Activated naive CD4-positive, alpha-beta T cell treated with anti-CD3 and anti-CD28 coated beads for 36 hours (primary cell): ENCODE data around the gene DOCK9. TPM values are rescaled to one million over a fixed set of nuclear protein-coding genes. Genes with fewer than 3 reads are reported as not detected.

Experiments used
- CTCF ChIA-PET: fragments of 350-600 bp; sonication (Branson Sonifier 250); formaldehyde crosslinking; loops from one replicate; lab custom pipeline; 2021; ENCODE audit warnings: antibody characterized with exemption; lab: Charles Lee
- DNase-seq: peaks from one replicate; pipeline ENCODE4 v3.0.0-alpha.2; 2020
- H3K27ac Mint-ChIP-seq: one replicate; pipeline ENCODE4 v1.8.0; 2021; ENCODE audit warnings: mild to moderate bottlenecking, mixed read lengths
- H3K27me3 Mint-ChIP-seq: one replicate; pipeline ENCODE4 v1.8.0; 2021; ENCODE audit warnings: low read depth, mixed read lengths
- H3K36me3 Mint-ChIP-seq: one replicate; pipeline ENCODE4 v1.8.0; 2021; ENCODE audit warnings: low read depth, mixed read lengths
- H3K4me1 Mint-ChIP-seq: one replicate; pipeline ENCODE4 v1.8.0; 2021; ENCODE audit warnings: low read depth, mixed read lengths
- H3K4me3 Mint-ChIP-seq: one replicate; pipeline ENCODE4 v1.8.0; 2021; ENCODE audit warnings: mild to moderate bottlenecking, moderate library complexity, mixed read lengths
- H3K9me3 Mint-ChIP-seq: one replicate; pipeline ENCODE4 v1.8.0; 2021; ENCODE audit warnings: mixed read lengths
- intact Hi-C: fragments of 100-400 bp; cut with micrococcal nuclease; formaldehyde crosslinking; loops from one replicate; pipeline ENCODE4 v1.15.1; 2023
- total RNA-seq, 2 experiments: library from RNA; stranded (reverse); gene quantifications; one replicate each; pipeline ENCODE4 v1.2.3, GENCODE V29; 2021

Gene DOCK9
- total RNA-seq, 2 experiments from 2014 or later = 38.3 to 42.1 TPM

GRCh38 chr13:98839856-98840769 lies 137.8 kb downstream of the DOCK9 start:
- no peak overlapping the region for H3K27ac Mint-ChIP-seq
- H3K27me3 Mint-ChIP-seq = no peaks in the 10 kb centered on the region
- intact Hi-C loops = loop anchor here (1.0 to 5.0 kb wide), 2 partner anchors 193 to 427 kb away; no protein-coding TSS in a partner anchor

DNA sequence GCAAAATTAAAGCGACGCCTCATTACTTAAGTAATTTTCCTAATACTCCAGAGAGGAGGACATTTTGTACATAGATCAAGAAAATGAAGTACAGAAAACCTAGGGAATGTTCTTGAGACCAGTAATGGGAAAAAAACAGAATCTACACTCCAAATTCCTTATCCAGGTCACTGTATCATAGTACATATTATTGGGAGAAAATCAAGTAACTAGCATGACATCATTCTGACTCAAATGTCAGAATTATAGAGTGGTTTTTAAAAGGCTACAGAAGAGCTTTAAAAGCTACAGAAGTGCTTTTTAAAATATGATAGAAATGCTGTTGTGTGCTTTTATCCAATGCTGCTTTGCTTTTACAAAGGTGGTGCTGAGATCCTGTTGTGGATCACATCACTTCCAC lies 139.1 kb downstream of the DOCK9 start:
- intact Hi-C loops = no loop called here
- peaks cover 6% of the 10 kb centered on the region for H3K4me1 Mint-ChIP-seq
- H3K36me3 Mint-ChIP-seq = peaks cover 5% of the 10 kb centered on the region
- CTCF ChIA-PET = interaction anchor here (1.1 kb wide), 2 partner anchors 11 to 18 kb away, joined by 3 read pairs; no protein-coding TSS in a partner anchor
- H3K9me3 Mint-ChIP-seq = no peaks in the 10 kb centered on the region
- H3K27ac Mint-ChIP-seq = no peak overlapping the region
- DNase-seq = no peak
- no peaks in the 10 kb centered on the region for H3K27me3 Mint-ChIP-seq
- H3K4me3 Mint-ChIP-seq = no peak overlapping the region

More at GRCh38 chr13:98839856-98840769, 137.8 kb downstream of the DOCK9 start:
- Mint-ChIP-seq H3K4me3 (no peak overlapping the region), H3K9me3 (no peaks in the 10 kb centered on the region), H3K4me1 (peaks cover 6% of the 10 kb centered on the region), H3K36me3 (peaks cover 8% of the 10 kb centered on the region)
- CTCF ChIA-PET = interaction anchor here (0.6 to 1.4 kb wide), 19 partner anchors 8 to 626 kb away, joined by 3 to 12 read pairs (median 3); no protein-coding TSS in a partner anchor
- peak; percentile 58 for DNase-seq

GRCh38 chr13:98837896-98838295 lies 140.0 kb downstream of the DOCK9 start:
- Mint-ChIP-seq H3K4me1 (peaks cover 1% of the 10 kb centered on the region), H3K36me3 (peaks cover 7% of the 10 kb centered on the region), H3K27me3 (no peaks in the 10 kb centered on the region), H3K4me3 (no peak overlapping the region), H3K27ac (no peak overlapping the region), H3K9me3 (no peaks in the 10 kb centered on the region)
- CTCF ChIA-PET = interaction anchor here (0.9 to 1.1 kb wide), 4 partner anchors 9 to 58 kb away, joined by 3 to 4 read pairs (median 3); no protein-coding TSS in a partner anchor
- intact Hi-C loops = no loop called here
- DNase-seq = no peak

DNA sequence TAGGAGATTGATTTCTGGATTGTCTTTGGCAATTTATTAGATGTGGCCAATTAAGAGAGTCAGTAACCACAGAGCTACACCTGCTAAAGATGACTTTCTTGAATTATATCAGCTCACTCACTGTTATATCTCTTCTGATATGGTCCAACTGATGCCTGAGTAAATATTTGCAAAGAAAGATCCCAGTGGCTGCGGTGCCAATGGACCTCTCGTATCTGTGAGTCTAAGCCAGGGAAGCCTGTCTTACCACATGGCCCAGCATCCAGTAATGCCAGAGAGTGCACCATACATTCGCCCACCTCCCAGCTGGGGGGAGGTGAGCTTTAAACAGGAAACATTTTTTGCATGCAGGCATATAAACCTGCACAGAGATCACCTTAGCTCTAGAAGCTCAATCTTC lies 142.7 kb downstream of the DOCK9 start:
- DNase-seq = no peak
- CTCF ChIA-PET = interaction anchor here (0.5 to 1.3 kb wide), 5 partner anchors 9 to 983 kb away, joined by 3 read pairs; no protein-coding TSS in a partner anchor
- no peak overlapping the region for H3K4me3 Mint-ChIP-seq
- no peak overlapping the region for H3K27ac Mint-ChIP-seq
- no peaks in the 10 kb centered on the region for H3K27me3 Mint-ChIP-seq
- H3K9me3 Mint-ChIP-seq = no peaks in the 10 kb centered on the region
- H3K4me1 Mint-ChIP-seq = no peaks in the 10 kb centered on the region
- H3K36me3 Mint-ChIP-seq = peaks cover 13% of the 10 kb centered on the region
- intact Hi-C loops = no loop called here

DNA sequence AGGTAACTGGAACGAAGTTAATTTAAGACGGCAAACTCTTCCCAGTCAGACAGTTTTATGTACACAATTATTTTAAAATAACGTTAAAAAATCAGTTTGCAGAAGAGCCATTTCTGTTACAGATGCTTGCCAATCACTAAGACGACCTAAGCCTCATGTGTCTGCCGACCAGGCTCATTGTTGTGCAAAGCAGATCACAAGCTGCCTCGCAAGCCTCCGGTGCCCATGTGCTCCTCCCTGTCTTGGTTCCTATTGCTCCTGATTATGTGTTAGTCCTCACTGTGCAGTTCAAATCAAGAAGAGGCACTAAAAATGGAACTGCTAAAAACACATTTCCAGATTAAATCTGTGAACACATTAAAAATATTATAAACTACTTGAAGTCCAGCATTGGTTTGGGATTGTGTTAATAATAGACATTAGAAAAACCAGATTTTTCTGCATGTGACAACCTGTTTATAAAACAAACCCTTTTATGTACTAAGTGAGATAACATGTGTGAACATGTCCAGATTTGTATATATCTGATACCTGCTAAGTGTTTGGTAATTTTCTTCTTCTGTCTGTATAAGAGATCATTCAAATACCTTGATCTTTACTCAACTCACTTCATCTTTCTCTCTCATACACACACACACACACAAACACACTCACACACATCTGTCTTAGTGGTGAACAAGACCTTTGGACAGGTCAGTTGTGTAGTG lies 143.5 kb downstream of the DOCK9 start:
- H3K27ac Mint-ChIP-seq = no peak overlapping the region
- H3K4me1 Mint-ChIP-seq = no peaks in the 10 kb centered on the region
- DNase-seq = no peak
- intact Hi-C loops = no loop called here
- H3K27me3 Mint-ChIP-seq = no peaks in the 10 kb centered on the region
- H3K4me3 Mint-ChIP-seq = no peak overlapping the region
- CTCF ChIA-PET = interaction anchor here (0.8 to 1.3 kb wide), 2 partner anchors 30 to 326 kb away, joined by 3 read pairs; no protein-coding TSS in a partner anchor
- H3K36me3 Mint-ChIP-seq = peaks cover 13% of the 10 kb centered on the region
- H3K9me3 Mint-ChIP-seq = no peaks in the 10 kb centered on the region

DNA sequence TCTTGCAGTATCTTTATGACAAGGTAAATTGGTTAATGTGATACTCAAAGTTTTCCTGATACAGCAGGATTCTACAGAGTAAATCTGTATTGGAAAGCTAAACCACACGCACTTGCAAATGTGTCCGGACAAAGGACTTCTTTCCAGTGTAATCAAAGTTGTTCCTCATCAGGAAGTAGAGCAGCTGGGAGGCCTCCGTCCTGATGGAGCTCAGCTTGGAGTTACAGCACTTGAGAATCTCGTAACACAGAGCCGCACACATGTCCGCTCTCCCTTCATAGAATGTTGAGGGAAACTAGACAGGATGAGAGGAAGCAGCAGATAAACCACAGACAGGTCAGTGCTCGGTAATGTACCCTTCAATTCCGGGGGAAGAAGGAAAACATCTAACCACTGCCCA lies 146.6 kb downstream of the DOCK9 start:
- Mint-ChIP-seq H3K36me3 (peaks cover 14% of the 10 kb centered on the region), H3K4me3 (no peak overlapping the region), H3K9me3 (no peaks in the 10 kb centered on the region), H3K27me3 (no peaks in the 10 kb centered on the region), H3K27ac (no peak overlapping the region), H3K4me1 (peaks cover 3% of the 10 kb centered on the region)
- no peak for DNase-seq
- CTCF ChIA-PET = interaction anchor here (0.5 kb wide), 1 partner anchor 201 kb away, joined by 3 read pairs; no protein-coding TSS in a partner anchor
- intact Hi-C loops = no loop called here

GRCh38 chr13:98829541-98829940 lies 148.3 kb downstream of the DOCK9 start:
- Mint-ChIP-seq H3K36me3 (peaks cover 22% of the 10 kb centered on the region), H3K4me3 (no peak overlapping the region), H3K27me3 (no peaks in the 10 kb centered on the region), H3K4me1 (peaks cover 10% of the 10 kb centered on the region), H3K9me3 (no peaks in the 10 kb centered on the region), H3K27ac (no peak overlapping the region)
- no peak for DNase-seq
- intact Hi-C loops = no loop called here
- CTCF ChIA-PET = interaction anchor here (0.8 to 2.2 kb wide), 3 partner anchors 10 to 116 kb away, joined by 3 to 6 read pairs (median 3); no protein-coding TSS in a partner anchor

DNA sequence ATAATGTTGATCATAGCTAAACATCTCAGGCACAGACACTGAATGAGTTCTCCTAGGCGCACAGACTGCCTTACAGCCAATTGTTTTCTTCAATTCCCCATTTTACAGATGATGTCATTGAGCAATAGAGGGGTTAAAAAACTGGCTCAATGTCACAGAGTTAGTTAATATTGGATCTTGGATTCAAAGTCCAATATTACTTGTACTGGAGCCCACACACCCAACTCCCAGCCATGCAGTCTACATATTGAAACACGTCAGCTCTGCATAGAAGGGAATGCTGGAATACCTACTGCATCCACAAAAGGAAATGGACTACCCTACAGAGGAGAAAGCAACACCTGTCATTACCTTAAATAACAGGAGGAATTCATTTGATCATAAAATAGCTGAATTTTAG lies 149.2 kb downstream of the DOCK9 start:
- peaks cover 10% of the 10 kb centered on the region for H3K4me1 Mint-ChIP-seq
- H3K36me3 Mint-ChIP-seq = peaks cover 26% of the 10 kb centered on the region
- H3K27ac Mint-ChIP-seq = no peak overlapping the region
- H3K27me3 Mint-ChIP-seq = no peaks in the 10 kb centered on the region
- H3K4me3 Mint-ChIP-seq = no peak overlapping the region
- DNase-seq = no peak
- intact Hi-C loops = no loop called here
- no peaks in the 10 kb centered on the region for H3K9me3 Mint-ChIP-seq
- CTCF ChIA-PET = interaction anchor here (0.9 to 2.2 kb wide), 5 partner anchors 9 to 39 kb away, joined by 3 to 6 read pairs (median 4); no protein-coding TSS in a partner anchor

DNA sequence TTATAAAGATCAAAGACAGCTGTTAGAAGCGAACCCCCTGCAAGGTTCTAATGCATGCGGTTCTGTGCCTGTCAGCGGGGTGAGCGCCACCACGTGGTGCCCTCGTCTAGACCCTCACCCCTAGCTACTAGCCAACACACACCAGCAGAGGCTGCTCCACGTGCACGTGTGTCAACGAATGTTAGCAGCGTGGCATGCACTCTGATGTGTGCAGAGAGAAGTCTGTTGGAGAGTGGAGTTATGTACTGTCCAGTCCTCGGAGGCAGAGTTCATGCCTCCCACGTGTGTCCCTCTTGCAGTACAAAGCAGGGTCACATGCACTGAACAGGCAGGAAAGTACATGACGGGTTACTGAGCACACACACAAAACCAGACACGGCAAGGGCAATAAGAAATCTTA lies 150.4 kb downstream of the DOCK9 start:
- no peak for DNase-seq
- no peaks in the 10 kb centered on the region for H3K9me3 Mint-ChIP-seq
- H3K4me1 Mint-ChIP-seq = peaks cover 10% of the 10 kb centered on the region
- intact Hi-C loops = no loop called here
- H3K27ac Mint-ChIP-seq = no peak overlapping the region
- H3K36me3 Mint-ChIP-seq = peaks cover 30% of the 10 kb centered on the region
- H3K4me3 Mint-ChIP-seq = no peak overlapping the region
- no peaks in the 10 kb centered on the region for H3K27me3 Mint-ChIP-seq
- CTCF ChIA-PET = interaction anchor here (0.9 to 2.2 kb wide), 3 partner anchors 8 to 40 kb away, joined by 3 to 6 read pairs (median 4); no protein-coding TSS in a partner anchor

DNA sequence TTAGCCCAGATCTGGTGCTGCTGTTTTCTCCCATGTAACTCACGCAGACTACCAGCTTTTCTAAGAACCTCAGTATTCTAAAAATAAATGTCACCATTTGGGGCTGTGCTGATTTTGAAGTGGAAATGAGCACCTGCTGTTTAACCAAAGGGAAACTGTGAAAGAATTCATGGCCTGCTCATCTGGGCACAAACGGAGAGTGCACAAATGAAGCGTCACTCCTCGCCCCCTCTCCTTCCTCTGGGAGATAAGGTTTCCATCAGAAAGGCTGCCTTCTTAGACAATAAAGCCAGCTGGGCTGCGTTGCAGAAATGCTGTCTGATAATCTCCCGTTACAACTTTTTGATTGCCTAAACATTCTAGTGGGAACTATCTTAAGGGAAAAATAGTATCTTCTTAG lies 151.7 kb downstream of the DOCK9 start:
- Mint-ChIP-seq H3K9me3 (no peaks in the 10 kb centered on the region), H3K36me3 (peaks cover 28% of the 10 kb centered on the region), H3K4me3 (no peak overlapping the region), H3K27me3 (no peaks in the 10 kb centered on the region), H3K27ac (no peak overlapping the region), H3K4me1 (peaks cover 10% of the 10 kb centered on the region)
- intact Hi-C loops = no loop called here
- CTCF ChIA-PET = interaction anchor here (0.7 to 0.8 kb wide), 2 partner anchors 9 to 18 kb away, joined by 3 read pairs; no protein-coding TSS in a partner anchor
- DNase-seq = no peak

DNA sequence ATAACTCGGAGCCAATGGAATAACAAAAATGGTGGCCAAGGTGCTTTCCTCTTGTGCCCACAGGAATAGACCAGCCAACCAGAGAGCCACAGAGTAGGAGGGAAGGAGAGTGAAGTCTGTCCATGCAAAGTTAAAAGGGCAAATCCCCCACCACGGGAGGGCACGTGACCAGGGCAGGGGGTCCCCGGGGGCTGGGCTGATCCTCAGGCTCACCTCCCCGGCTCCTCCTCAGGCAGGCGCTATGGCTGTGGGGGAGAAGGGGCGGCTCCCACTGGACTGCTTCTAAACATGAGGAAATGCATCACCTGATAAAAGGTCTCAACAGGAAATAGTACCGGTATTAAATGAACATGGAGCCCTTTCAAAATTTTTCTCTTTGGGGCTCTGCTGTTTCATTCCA lies 152.2 kb downstream of the DOCK9 start:
- no peak for DNase-seq
- Mint-ChIP-seq H3K9me3 (no peaks in the 10 kb centered on the region), H3K36me3 (peaks cover 28% of the 10 kb centered on the region), H3K4me1 (peaks cover 10% of the 10 kb centered on the region), H3K27me3 (no peaks in the 10 kb centered on the region), H3K4me3 (no peak overlapping the region), H3K27ac (no peak overlapping the region)
- intact Hi-C loops = no loop called here
- CTCF ChIA-PET = interaction anchor here (1.1 kb wide), 1 partner anchor 17 kb away, joined by 4 read pairs; no protein-coding TSS in a partner anchor
